ENCODE measurements around the gene TRIM44. TPM values are rescaled to one million over a fixed set of nuclear protein-coding genes. Genes with fewer than 3 reads are reported as not detected.

Gene TRIM44
- total and polyA plus RNA-seq, 10 of the 15 experiments (the other 5 are each of a cell fraction or from before 2014, with no cell fraction given): 6.7 to 93.0 (median 27.6) TPM

- TF ChIP-seq SPI1 (IDR thresholded peaks at IDR 0.05; ENCODE audit: borderline replicate concordance, insufficient read depth, low read depth, low read length): no peak
- TF ChIP-seq WRNIP1 (IDR thresholded peaks at IDR 0.05; ENCODE audit: borderline replicate concordance, low read depth, low read length): no peak
- TF ChIP-seq, protein P1, sequence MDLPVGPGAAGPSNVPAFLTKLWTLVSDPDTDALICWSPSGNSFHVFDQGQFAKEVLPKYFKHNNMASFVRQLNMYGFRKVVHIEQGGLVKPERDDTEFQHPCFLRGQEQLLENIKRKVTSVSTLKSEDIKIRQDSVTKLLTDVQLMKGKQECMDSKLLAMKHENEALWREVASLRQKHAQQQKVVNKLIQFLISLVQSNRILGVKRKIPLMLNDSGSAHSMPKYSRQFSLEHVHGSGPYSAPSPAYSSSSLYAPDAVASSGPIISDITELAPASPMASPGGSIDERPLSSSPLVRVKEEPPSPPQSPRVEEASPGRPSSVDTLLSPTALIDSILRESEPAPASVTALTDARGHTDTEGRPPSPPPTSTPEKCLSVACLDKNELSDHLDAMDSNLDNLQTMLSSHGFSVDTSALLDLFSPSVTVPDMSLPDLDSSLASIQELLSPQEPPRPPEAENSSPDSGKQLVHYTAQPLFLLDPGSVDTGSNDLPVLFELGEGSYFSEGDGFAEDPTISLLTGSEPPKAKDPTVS (IDR thresholded peaks at IDR 0.05; ENCODE audit: low read depth, low read length): no peak
- no peak for TF ChIP-seq CREB1 (IDR thresholded peaks at IDR 0.05; ENCODE audit: low read depth)
Measured at GRCh38 chr11:35815556-35816315, 153.2 kb downstream of the TRIM44 start (continued).

GRCh38 chr11:35820614-35821013, 158.0 kb downstream of the TRIM44 start:
- in situ Hi-C loops (cut with MboI): loop anchor here (5.0 kb wide), 1 partner anchor 198 kb away; no protein-coding TSS in a partner anchor
- no peak for DNase-seq (ENCODE audit: low read depth, low spot score)
- Histone ChIP-seq H3K9me3 (replicated peaks; ENCODE audit: control insufficient read depth, insufficient read depth, low read length) (no peaks in the 10 kb centered on the region), H3K79me2 (ENCODE audit: control insufficient read depth, insufficient read depth, low read length) (no peaks in the 10 kb centered on the region), H3K4me1 (ENCODE audit: control insufficient read depth, insufficient read depth, low read length) (no peaks in the 10 kb centered on the region), H3K4me2 (ENCODE audit: control insufficient read depth, insufficient read depth) (no peak overlapping the region), H3K4me3 (no peak overlapping the region), H2AFZ (ENCODE audit: control insufficient read depth, low read depth, low read length) (no peak overlapping the region), H3K27me3 (replicated peaks in 1 of 2; ENCODE audit: control insufficient read depth in 2 of 2, insufficient read depth in 2 of 2, low read length in 1 of 2) (no peaks in the 10 kb centered on the region), H3K36me3 (ENCODE audit: control insufficient read depth in 2 of 2, insufficient read depth in 2 of 2, low read length in 1 of 2) (no peaks in the 10 kb centered on the region), H3K9ac (ENCODE audit: control insufficient read depth, insufficient read depth, low read length) (no peak overlapping the region), H3K27ac (ENCODE audit: control insufficient read depth, insufficient read depth) (no peak overlapping the region), H4K20me1 (ENCODE audit: control insufficient read depth, insufficient read depth) (no peaks in the 10 kb centered on the region)
- ATAC-seq: no peak
- POLR2A ChIA-PET: interaction anchor here (0.6 kb wide), 1 partner anchor 529 kb away, joined by 3 read pairs; no protein-coding TSS in a partner anchor
- TF ChIP-seq LARP7 (IDR thresholded peaks at IDR 0.05): no peak
- no peak for TF ChIP-seq FOXK2 (IDR thresholded peaks at IDR 0.05)
- TF ChIP-seq, protein P2, sequence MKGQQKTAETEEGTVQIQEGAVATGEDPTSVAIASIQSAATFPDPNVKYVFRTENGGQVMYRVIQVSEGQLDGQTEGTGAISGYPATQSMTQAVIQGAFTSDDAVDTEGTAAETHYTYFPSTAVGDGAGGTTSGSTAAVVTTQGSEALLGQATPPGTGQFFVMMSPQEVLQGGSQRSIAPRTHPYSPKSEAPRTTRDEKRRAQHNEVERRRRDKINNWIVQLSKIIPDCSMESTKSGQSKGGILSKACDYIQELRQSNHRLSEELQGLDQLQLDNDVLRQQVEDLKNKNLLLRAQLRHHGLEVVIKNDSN (IDR thresholded peaks at IDR 0.05; ENCODE audit: borderline replicate concordance, extremely low read length, insufficient read depth, low read depth, low read length): no peak
- TF ChIP-seq TARDBP (IDR thresholded peaks at IDR 0.05; ENCODE audit: borderline replicate concordance): no peak
- no TSS peak for BruUV-seq (replicated peaks)
- intact Hi-C loops (cut with micrococcal nuclease; ENCODE audit: unreplicated experiment): loop anchor here (5.0 kb wide), 5 partner anchors 87 to 447 kb away; no protein-coding TSS in a partner anchor
- FAIRE-seq: no peak
- CTCF ChIA-PET: interaction anchor here (0.6 to 4.5 kb wide), 19 partner anchors 8 to 445 kb away, joined by 3 to 52 read pairs (median 14); partner anchors contain the start of gene FJX1
- RAD21 ChIA-PET (ENCODE audit: unreplicated experiment): interaction anchor here (2.0 to 2.4 kb wide), 3 partner anchors 38 to 438 kb away, joined by 7 to 41 read pairs (median 26); no protein-coding TSS in a partner anchor
- 85% methylated on average over 5 of the region's 5 CpGs for WGBS (ENCODE audit: insufficient coverage, insufficient replicate concordance, low lambda C conversion rate, missing lambda C conversion rate)
- SMC1A ChIA-PET (ENCODE audit: uncharacterized antibody, unreplicated experiment): interaction anchor here (1.3 to 3.8 kb wide), 14 partner anchors 8 to 248 kb away, joined by 3 to 31 read pairs (median 10); no protein-coding TSS in a partner anchor
